Liver (tissue), 9 donors: ENCODE results near the gene RELA. TPM values are rescaled to one million over a fixed set of nuclear protein-coding genes. Genes with fewer than 3 reads are reported as not detected.

ENCODE experiments used
- DNase-seq: peaks from one replicate; pipeline ENCODE4 v3.0.0-alpha.2; 2017; ENCODE audit warnings: low spot score
- H3K27ac ChIP-seq, 2 donors: one replicate each; pipeline ENCODE4 v1.7.0; 2013; ENCODE audit warnings: inconsistent platforms in 2 of 2, low read length in 2 of 2, control low read depth in 1 of 2, low read depth in 1 of 2, mild to moderate bottlenecking in 1 of 2
- H3K27me3 ChIP-seq, 4 donors: one replicate each; pipeline versions ENCODE4 v1.6.1 to v1.7.0; 2013; ENCODE audit warnings: low read length in 3 of 4, inconsistent platforms in 1 of 4, mild to moderate bottlenecking in 1 of 4, moderate library complexity in 1 of 4; ENCODE audit not compliant: control insufficient read depth in 4 of 4, insufficient read depth in 4 of 4
- H3K36me3 ChIP-seq, 4 donors: one replicate each; pipeline versions ENCODE4 v1.6.1 to v1.7.0; 2013; ENCODE audit warnings: low read length in 3 of 4, mild to moderate bottlenecking in 3 of 4, low read depth in 1 of 4, moderate library complexity in 1 of 4; ENCODE audit not compliant: control insufficient read depth in 4 of 4, insufficient read depth in 3 of 4
- H3K4me1 ChIP-seq, 4 donors: one replicate each; pipeline versions ENCODE4 v1.6.1 to v1.7.0; 2013; ENCODE audit warnings: low read length in 3 of 4, mild to moderate bottlenecking in 3 of 4, moderate library complexity in 1 of 4; ENCODE audit not compliant: control insufficient read depth in 4 of 4, insufficient read depth in 4 of 4
- H3K4me3 ChIP-seq, 3 donors: one replicate each; pipeline versions ENCODE4 v1.6.1 to v1.7.0; 2013; ENCODE audit warnings: low read length in 3 of 3, control low read depth in 1 of 3, low read depth in 1 of 3, mild to moderate bottlenecking in 1 of 3
- H3K9ac ChIP-seq, 2 donors: one replicate each; pipeline ENCODE4 v1.7.0; 2013; ENCODE audit warnings: low read length in 2 of 2, mild to moderate bottlenecking in 2 of 2, moderate library complexity in 2 of 2, control low read depth in 1 of 2, low read depth in 1 of 2
- H3K9me3 ChIP-seq, 4 donors: one replicate each; pipeline versions ENCODE4 v1.6.1 to v1.7.0; 2013; ENCODE audit warnings: low read length in 3 of 4; ENCODE audit not compliant: control insufficient read depth in 4 of 4
- ATF3 ChIP-seq: IDR thresholded peaks from 2 replicates; pipeline ENCODE4 v1.6.1; 2016; ENCODE audit warnings: antibody characterized with exemption
- EGR1 ChIP-seq, 2 donors: IDR thresholded peaks; 2 replicates each; pipeline ENCODE4 v1.6.1; 2016 to 2018; ENCODE audit warnings: antibody characterized with exemption in 2 of 2, low read depth in 2 of 2
- FOXA1 ChIP-seq: IDR thresholded peaks from 2 replicates; pipeline ENCODE4 v1.6.1; 2016; ENCODE audit warnings: antibody characterized with exemption
- FOXA2 ChIP-seq: IDR thresholded peaks from 2 replicates; pipeline ENCODE4 v1.6.1; 2016; ENCODE audit warnings: antibody characterized with exemption
- GABPA ChIP-seq, 2 donors: IDR thresholded peaks in 1 of 2; conservative IDR thresholded peaks in 1 of 2; 2 replicates each; pipeline ENCODE4 v1.6.1; 2016; ENCODE audit warnings: antibody characterized with exemption in 2 of 2, mild to moderate bottlenecking in 1 of 2, moderate library complexity in 1 of 2
- HNF4A ChIP-seq, 2 donors: conservative IDR thresholded peaks; 2 replicates each; pipeline ENCODE4 v1.6.1; 2016; ENCODE audit warnings: antibody characterized with exemption in 2 of 2, mild to moderate bottlenecking in 2 of 2
- HNF4G ChIP-seq: IDR thresholded peaks from 2 replicates; pipeline ENCODE4 v1.6.1; 2016; ENCODE audit warnings: antibody characterized with exemption
- JUND ChIP-seq, 2 donors: IDR thresholded peaks; 2 replicates each; pipeline ENCODE4 v1.6.1; 2016; ENCODE audit warnings: antibody characterized with exemption in 2 of 2
- MAX ChIP-seq: IDR thresholded peaks from 2 replicates; pipeline ENCODE4 v1.6.1; 2016; ENCODE audit warnings: antibody characterized with exemption
- NR2F2 ChIP-seq: IDR thresholded peaks from 2 replicates; pipeline ENCODE4 v1.6.1; 2016; ENCODE audit warnings: antibody characterized with exemption
- RAD21 ChIP-seq, 2 donors: IDR thresholded peaks; 2 replicates each; pipeline ENCODE4 v1.6.1; 2016; ENCODE audit warnings: antibody characterized with exemption in 2 of 2, mild to moderate bottlenecking in 2 of 2
- REST ChIP-seq: IDR thresholded peaks from 2 replicates; pipeline ENCODE4 v1.6.1; 2016; ENCODE audit warnings: antibody characterized with exemption, mild to moderate bottlenecking
- RXRA ChIP-seq, 2 donors: IDR thresholded peaks; 2 replicates each; pipeline ENCODE4 v1.6.1; 2017 to 2018; ENCODE audit warnings: antibody characterized with exemption in 2 of 2, mild to moderate bottlenecking in 1 of 2
- SP1 ChIP-seq: IDR thresholded peaks from 2 replicates; pipeline ENCODE4 v1.6.1; 2018; ENCODE audit warnings: antibody characterized with exemption, mild to moderate bottlenecking
- YY1 ChIP-seq: IDR thresholded peaks from 2 replicates; pipeline ENCODE4 v1.6.1; 2016; ENCODE audit warnings: antibody characterized with exemption, mild to moderate bottlenecking
- ZBTB33 ChIP-seq: IDR thresholded peaks from 2 replicates; pipeline ENCODE4 v1.6.1; 2016; ENCODE audit warnings: antibody characterized with exemption
- WGBS: extraction: QIAGEN DNeasy Blood & Tissue Kit; methylation state at CpG from one replicate; pipeline ENCODE4 v1.1.7; 2013; 5-methylcytosine and 5-hydroxymethylcytosine counted together
- polyA plus RNA-seq, 2 donors: library from polyadenylated mRNA; stranded (reverse) in 1 of 2; unstranded in 1 of 2; fragments of 200-250 nt in 1 of 2; fragments of >200 nt in 1 of 2; fragmentation: Nextera tagmentation in 1 of 2; extraction: Ambion mirVana in 1 of 2; gene quantifications; one replicate each; pipeline versions ENCODE4 v1.2.1 to v1.2.3, GENCODE V29; 2013 to 2015
- total RNA-seq, 2 donors: library from RNA; depleted of rRNA; stranded (reverse); fragments of >200 nt; gene quantifications; one replicate each; pipeline ENCODE4 v1.2.3, GENCODE V29; 2014
- donor health status: healthy.
- donor health status: healthy.
- donor health status: healthy.
- donor health status: healthy.
- donor health status: healthy.

The RELA gene
- total and polyA plus RNA-seq, 4 donors, result 11.1 to 30.7 (median 22.0) TPM

- no peak overlapping the region for H3K4me3 ChIP-seq
Observed at GRCh38 chr11:65650547-65651338, 12.0 kb downstream of the RELA start.

More at GRCh38 chr11:65650547-65651338, 12.0 kb downstream of the RELA start:
- Histone ChIP-seq H3K27ac (peak overlapping the region in 1 of 2 donors; percentile 20), H3K27me3 (no peaks in the 10 kb centered on the region), H3K4me1 (peaks cover 33 to 66% (median 47%) of the 10 kb centered on the region in 4 donors), H3K9me3 (no peaks in the 10 kb centered on the region), H3K9ac (no peak overlapping the region), H3K36me3 (peaks cover 4 to 21% (median 14%) of the 10 kb centered on the region in 4 donors)
- DNase-seq, result no peak
- no peak for TF ChIP-seq REST
- no peak for TF ChIP-seq GABPA (IDR thresholded peaks at IDR 0.05 in 1 of 2, conservative IDR thresholded peaks at IDR 0.05 in 1 of 2)
- TF ChIP-seq SP1, result no peak
- no peak for TF ChIP-seq JUND (IDR thresholded peaks at IDR 0.05)
- no peak for TF ChIP-seq MAX
- no peak for TF ChIP-seq HNF4A (conservative IDR thresholded peaks at IDR 0.05)
- no peak for TF ChIP-seq HNF4G
- no peak for TF ChIP-seq FOXA1
- no peak for TF ChIP-seq RXRA (IDR thresholded peaks at IDR 0.05)
- TF ChIP-seq FOXA2, result no peak
- no peak for TF ChIP-seq EGR1 (IDR thresholded peaks at IDR 0.05; ENCODE audit: low read depth in 2 of 2)
- TF ChIP-seq ATF3, result no peak
- no peak for TF ChIP-seq RAD21 (IDR thresholded peaks at IDR 0.05)
- TF ChIP-seq NR2F2, result no peak
- no peak for TF ChIP-seq YY1
- no peak for TF ChIP-seq ZBTB33
- 82% methylated on average over 20 of the region's 20 CpGs for whole genome bisulfite sequencing
